LHCN-M2 (cell line): ENCODE results near the gene FARS2. TPM values are rescaled to one million over a fixed set of nuclear protein-coding genes. Genes with fewer than 3 reads are reported as not detected.

ENCODE experiments used
- DNase-seq: peaks from one replicate; pipeline ENCODE4 v3.0.0-alpha.2; 2012; ENCODE audit warnings: low read depth
- total RNA-seq: library from RNA; depleted of rRNA; stranded (reverse); fragments of >200 nt; gene quantifications from 2 replicates; pipeline ENCODE4 v1.2.3, GENCODE V29; 2014

Gene FARS2
- total RNA-seq, 1 experiment from 2014 or later, result 11.5 TPM

GRCh38 chr6:5325173-5325572 is 63.9 kb downstream of the FARS2 start:
- no peak for DNase-seq

- DNase-seq, result no peak
These were observed 64.8 kb downstream of the FARS2 start for GRCh38 chr6:5326022-5326641.

DNA sequence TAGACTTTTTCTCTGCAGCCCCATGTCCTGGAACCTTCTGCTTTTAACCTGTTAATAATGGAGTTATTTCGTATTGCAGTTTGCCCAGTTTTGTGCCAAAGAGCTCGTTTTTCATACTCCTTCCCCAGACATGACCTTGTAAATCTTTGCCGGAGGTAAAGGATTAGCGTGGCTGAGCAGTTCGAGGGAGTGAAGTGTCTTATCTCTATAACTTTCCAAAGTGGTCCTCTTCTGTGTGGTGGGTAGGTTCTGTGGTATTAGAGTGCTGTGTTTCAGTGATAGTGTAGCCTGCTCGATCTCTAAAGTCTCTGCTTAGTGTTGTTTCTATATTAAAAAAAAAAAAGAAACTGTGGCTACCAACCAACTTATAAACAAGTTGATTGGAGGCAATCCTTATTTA is 67.5 kb downstream of the FARS2 start:
- no peak for DNase-seq

DNA sequence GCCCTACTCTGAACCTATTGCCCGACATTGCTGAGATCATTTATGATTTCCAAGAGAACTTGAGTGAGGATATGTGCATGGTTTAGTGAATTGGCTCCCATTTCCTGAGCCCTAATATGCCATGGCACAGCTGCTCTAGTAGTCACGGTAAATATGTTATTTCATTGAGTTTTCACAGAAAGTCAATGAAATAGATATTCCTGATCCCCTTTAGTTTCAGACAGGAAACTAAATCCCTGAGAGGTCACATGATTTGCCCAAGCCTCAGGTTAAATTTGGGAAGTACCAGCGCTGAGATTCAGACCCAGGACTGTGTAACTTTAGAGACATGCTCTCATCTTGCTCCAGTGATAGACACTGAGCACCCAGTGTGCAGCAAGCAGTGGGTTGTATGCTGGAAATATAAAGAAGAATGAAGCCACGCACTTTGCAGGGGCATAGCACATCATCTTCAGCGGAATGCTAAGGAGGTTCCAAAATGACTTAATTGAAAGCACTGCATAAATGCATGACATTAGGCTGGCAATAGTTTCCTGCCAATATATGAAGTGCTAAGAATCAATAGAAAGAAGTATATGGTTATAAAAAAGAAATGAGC is 70.6 kb downstream of the FARS2 start:
- DNase-seq, result no peak

- peak; percentile 46 for DNase-seq
These were observed 72.3 kb downstream of the FARS2 start for GRCh38 chr6:5333658-5334057.

- peak; percentile 5 for DNase-seq
These were observed 73.0 kb downstream of the FARS2 start for GRCh38 chr6:5334341-5334740.

DNA sequence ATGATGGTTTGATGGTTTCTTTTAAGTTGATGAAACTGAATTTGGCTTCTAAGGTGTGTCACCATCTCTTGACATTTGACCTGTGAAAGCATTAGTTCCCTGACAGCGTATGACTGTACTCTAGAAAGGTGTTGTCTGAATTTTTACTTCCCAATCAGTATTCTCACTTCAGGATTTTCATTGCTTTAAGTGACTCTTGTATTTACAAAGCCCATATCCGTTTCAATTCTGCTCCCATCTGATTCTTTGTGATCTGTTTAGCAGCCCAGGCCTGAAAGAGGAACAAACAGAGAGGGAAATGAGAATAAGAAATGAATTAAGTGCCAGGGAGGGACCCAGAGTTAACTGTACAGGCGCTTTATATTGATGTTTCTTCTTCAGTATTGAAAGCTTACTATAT is 73.7 kb downstream of the FARS2 start:
- no peak for DNase-seq

GRCh38 chr6:5337573-5337972 is 76.3 kb downstream of the FARS2 start:
- peak; percentile 26 for DNase-seq

- no peak for DNase-seq
These were observed 77.1 kb downstream of the FARS2 start for GRCh38 chr6:5338177-5338960.

GRCh38 chr6:5339786-5340185 is 78.5 kb downstream of the FARS2 start:
- DNase-seq, result no peak

DNA sequence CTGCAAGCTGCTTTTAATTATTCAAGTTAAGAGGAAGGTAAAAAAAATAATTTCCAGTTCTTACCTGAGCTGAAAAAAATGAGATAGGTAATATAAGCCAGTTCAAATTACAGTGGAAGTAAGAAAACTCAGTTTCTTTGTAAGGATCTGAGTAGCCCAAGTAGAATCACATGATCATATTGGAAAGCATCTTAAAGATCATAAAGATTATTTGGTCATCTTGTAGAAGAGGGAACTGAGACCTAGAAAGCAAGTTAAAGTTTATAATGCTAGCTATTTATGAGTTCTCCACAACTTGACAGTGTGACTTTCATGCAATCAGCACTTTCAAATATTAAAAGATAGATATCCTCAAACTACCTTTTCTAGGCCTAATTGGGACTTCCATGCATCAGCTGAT is 80.5 kb downstream of the FARS2 start:
- DNase-seq, result no peak

GRCh38 chr6:5343998-5344397 is 82.7 kb downstream of the FARS2 start:
- DNase-seq, result no peak

DNA sequence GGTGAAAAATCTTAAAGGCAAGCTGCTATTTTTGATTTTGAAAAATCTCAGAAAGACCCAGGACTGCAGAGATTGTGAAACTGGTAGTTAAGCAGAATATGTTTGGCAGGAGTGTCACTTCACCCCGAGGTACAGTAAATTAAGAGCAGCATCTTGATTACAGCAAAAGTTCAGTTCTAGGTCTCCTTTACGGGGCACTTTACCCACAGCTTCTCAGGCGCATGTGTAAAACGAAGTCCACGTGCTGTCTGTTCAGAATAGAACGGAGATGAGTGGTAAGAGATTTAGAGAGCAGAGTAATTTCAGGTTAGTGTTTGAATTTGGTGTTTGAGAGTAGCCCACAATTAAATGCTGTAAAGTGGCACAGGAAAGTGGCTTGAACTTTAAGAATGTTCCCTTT is 84.0 kb downstream of the FARS2 start:
- DNase-seq, result no peak

DNA sequence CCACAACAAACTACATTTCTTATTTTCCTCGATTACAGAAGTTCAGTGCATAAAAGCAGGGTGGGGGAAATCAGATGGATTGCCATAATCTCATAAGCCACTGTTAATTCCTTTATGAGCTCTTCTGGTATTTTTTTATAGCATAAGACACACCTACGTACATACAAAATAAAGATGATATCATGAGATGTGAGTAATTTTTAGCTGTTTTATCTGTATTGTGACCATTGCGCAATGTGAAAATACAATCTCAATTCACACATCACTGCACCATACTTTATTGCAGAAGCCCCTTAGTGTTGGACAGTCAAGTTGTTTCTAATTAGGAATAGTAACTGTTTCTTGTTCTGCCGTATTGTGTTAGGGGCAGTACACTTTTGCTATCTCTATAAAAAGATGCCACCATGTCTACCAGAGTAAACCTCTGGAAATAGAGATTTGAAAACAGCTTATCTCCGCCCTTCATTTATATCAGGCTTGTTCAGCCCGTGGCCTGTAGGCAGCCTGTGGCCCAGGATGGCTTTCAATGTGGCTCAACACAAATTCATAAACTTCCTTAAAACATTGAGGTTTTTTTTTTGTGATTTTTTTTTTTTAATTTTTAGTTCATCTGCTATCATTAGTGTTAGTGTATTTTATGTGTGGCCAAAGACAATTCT is 90.4 kb downstream of the FARS2 start:
- no peak for DNase-seq

- no peak for DNase-seq
These were observed 92.7 kb downstream of the FARS2 start for GRCh38 chr6:5353971-5354370.

GRCh38 chr6:5357486-5357885 is 96.2 kb downstream of the FARS2 start:
- no peak for DNase-seq

- DNase-seq, result no peak
These were observed 98.1 kb downstream of the FARS2 start for GRCh38 chr6:5359417-5359816.

DNA sequence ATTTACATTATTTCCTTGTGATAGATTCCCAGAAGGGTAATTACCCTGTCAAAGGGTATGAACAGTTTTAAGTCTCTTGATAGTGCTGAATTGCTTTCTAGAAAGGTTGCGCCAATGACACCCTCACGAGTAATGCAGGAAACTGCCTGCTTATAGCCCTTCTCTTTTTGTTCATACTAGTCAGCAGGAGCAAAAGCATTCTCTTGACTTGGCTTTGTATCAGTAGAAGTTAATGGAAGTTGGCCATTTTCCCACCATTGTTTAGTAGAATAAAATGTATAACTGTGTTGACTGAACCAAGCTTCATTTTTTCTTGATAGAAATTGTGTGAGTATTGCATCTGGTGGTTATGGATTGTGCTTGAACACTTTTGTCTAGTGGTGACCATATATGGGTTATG is 100.1 kb downstream of the FARS2 start:
- DNase-seq, result peak; percentile 20

DNA sequence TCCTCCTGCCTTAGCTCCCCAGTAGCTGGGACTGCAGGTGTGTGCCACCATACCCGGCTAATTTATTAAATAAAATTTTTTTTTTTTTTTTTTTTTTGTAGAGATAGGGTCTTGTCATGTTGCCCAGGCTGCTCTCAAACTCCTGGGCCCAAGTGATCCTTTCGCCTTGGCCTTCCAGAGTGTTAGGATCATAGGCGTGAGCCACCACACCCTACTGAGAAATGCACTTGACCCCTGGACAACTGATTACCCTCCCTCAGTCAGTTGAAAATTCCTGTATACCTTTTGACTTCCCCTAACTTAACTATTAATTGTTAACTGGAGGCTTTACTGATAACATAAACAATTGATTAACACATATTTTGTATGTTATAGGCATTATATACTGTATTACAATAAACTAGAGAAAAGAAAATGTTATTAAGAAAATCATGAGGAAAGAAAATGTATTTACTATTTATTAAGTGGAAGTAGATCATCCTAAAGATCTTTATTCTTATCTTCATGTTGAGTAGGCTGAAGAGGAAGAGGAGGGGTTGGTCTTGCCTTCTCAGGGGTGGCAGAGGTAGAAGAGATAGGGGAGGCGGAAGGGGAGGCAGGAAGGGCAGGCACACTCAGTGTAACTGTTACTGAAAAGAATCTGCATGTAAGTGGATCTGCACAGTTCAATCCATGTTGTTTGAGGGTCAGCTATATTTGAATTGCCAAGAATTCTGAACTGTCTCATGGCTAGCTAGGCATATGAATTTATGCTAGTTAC is 104.3 kb downstream of the FARS2 start:
- DNase-seq, result no peak

DNA sequence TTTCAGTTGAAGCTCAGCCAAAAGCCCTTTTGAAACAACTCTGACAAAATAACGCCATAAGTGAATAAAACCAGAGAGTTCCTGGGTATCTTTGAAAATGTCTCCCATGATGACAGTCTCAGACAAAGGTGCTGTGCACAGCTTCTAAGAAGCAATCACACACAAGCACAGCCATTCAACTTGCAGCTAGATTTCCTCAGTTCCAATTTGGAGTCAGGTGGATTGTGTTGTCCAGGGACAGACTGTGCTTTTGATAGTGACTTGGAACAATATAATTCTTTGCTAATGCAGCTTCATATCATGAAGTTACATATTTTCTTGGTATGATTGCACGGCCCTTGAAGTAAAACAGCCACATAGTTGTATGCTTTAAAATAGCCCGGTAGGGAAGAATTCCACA is 105.6 kb downstream of the FARS2 start:
- no peak for DNase-seq

DNA sequence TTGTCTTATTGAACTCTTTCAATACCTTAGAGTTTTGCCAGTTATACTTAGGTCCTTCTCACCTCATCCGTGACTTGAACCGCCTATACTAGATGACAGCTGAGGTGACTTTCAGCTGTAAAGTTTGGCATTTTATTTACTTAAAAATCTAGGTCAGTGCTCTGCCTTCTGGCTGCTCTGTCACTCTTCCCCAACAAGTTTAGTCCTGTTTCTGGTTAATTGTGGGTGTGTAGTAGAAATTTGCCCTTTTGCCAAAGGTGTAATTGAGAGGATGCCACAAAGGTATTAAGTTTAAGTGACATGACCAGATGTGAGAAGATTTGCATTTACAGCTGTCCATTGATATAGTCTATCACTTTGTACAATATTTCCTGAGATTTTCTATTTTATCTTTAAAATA is 106.2 kb downstream of the FARS2 start:
- peak; percentile 3 for DNase-seq

- no peak for DNase-seq
These were observed 112.1 kb downstream of the FARS2 start for GRCh38 chr6:5373430-5373829.
